WI38 (cell line): ENCODE results near the gene ERBIN.

ENCODE experiments used
- H3K4me3 ChIP-seq: 2 replicates; pipeline ENCODE4 v1.5.1; 2011; ENCODE audit warnings: low read depth, mild to moderate bottlenecking, control low read depth, low read length
- CTCF ChIP-seq: IDR thresholded peaks from 2 replicates; pipeline ENCODE4 v1.5.1; 2012; ENCODE audit warnings: low read depth, mild to moderate bottlenecking, control low read depth, low read length

The ERBIN gene

GRCh38 chr5:66089384-66089783 is 163.0 kb downstream of the ERBIN start:
- H3K4me3 ChIP-seq: no peak overlapping the region
- TF ChIP-seq CTCF: no peak

DNA sequence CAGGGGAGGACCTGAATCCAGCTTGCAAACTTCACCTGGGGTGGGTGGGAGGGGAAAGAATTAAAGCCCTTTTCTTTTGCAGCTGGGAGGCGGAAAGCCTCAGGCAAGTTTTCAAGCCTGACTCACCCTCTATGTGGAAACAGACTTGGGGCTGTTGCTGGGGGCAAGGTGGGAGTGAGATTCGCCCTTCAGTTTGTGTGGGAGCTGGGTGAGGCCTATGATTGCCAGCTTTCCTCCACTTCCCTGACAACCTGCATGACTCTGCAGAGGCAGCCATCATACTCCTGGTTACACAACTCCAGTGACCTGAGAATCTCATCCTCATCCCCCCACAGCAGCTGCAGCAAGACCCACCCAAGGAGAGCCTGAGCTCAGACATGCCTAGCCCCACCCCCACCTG is 174.5 kb downstream of the ERBIN start:
- no peak overlapping the region for H3K4me3 ChIP-seq
- TF ChIP-seq CTCF: no peak

DNA sequence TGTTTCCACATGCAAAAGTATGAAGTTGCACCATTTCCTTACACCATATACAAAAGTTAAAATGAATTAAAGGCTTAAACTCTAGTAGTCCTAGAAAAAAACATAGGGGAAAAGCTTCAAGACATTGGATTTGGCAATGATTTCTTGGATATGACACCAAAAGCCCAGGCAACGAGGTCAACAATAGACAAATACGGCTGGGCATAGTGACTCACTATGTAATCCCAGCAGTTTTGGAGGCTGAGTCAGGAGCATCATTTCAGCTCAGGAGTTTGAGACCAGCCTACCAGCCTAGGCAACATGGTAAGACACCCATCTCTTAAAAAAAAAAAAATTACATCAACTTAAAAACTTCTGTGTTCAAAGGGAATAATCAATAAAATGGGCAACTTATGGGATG is 186.8 kb downstream of the ERBIN start:
- no peak for TF ChIP-seq CTCF
- no peak overlapping the region for H3K4me3 ChIP-seq

DNA sequence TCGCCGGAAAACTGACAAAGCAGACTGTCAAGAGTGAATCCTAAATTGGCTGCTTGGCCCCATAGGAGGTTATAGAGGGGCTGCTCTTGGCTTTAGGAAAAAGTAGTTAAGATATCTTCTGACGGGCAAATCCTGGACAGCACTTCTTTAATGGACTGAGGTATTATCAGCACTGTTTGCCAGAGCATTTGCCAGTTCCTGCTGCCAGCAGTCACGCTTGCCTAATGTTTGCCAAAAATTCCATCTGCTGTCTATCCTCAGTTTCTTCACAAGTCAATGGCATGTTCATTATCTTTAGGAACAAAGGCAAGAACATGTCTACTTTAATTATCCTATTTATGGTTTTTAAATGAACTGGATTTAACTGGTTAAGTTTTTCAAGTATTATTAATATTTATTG is 191.9 kb downstream of the ERBIN start:
- H3K4me3 ChIP-seq: no peak overlapping the region
- TF ChIP-seq CTCF: no peak

DNA sequence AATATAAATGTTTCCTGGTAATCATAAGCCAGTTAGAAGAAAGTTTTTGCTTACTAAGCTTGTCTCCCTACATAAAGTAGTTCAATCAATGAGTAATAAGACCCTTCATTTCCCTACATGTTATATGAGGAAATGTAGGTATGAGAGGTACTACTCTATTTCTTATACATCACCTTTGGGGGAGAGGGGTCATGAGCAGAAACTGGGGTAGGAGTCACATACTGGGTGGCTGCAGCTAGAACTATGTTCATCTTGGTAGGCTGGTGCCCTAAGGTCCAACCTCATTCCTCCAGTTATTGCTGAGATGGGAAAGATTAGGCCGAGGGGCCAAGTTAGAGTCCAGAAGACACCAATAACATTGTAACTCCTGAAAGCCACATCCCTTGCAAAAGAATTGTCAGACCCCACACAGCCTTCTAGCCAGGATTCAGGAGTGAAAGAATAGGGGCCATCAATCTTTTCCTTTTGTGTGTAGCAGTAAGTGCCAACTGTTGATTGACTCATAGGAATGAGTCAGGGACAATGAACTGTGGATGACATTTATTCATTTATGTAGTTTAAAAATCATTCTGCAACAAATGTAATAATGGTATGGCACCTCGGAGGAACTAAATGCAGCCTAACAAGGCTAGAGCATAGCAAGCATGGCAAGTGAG is 196.1 kb downstream of the ERBIN start:
- no peak overlapping the region for H3K4me3 ChIP-seq
- no peak for TF ChIP-seq CTCF

GRCh38 chr5:66129144-66129543 is 202.8 kb downstream of the ERBIN start:
- no peak for TF ChIP-seq CTCF
- H3K4me3 ChIP-seq: no peak overlapping the region

- TF ChIP-seq CTCF: no peak
- H3K4me3 ChIP-seq: no peak overlapping the region
Observed at GRCh38 chr5:66130493-66130892, 204.1 kb downstream of the ERBIN start.
